GM18520 (cell line): ENCODE results near the gene AKT2.

Experiments used
- ATAC-seq: cut with Tn5 transposase; IDR thresholded peaks from one replicate; pipeline ENCODE4 v1.9.1; 2021; ENCODE audit not compliant: unreplicated experiment

Gene AKT2

GRCh38 chr19:40254714-40255418 lies 30.3 kb downstream of the AKT2 start:
- no peak for ATAC-seq

- ATAC-seq = no peak
Observed at GRCh38 chr19:40253611-40254092, 31.5 kb downstream of the AKT2 start.

- no peak for ATAC-seq
Observed at GRCh38 chr19:40252395-40252794, 32.8 kb downstream of the AKT2 start.

GRCh38 chr19:40251991-40252390 lies 33.2 kb downstream of the AKT2 start:
- ATAC-seq = no peak

GRCh38 chr19:40251244-40251643 lies 33.9 kb downstream of the AKT2 start:
- ATAC-seq = no peak

GRCh38 chr19:40249781-40250180 lies 35.4 kb downstream of the AKT2 start:
- no peak for ATAC-seq

- ATAC-seq = no peak
Observed at GRCh38 chr19:40249201-40249600, 35.9 kb downstream of the AKT2 start.

GRCh38 chr19:40247735-40248262 lies 37.3 kb downstream of the AKT2 start:
- no peak for ATAC-seq

GRCh38 chr19:40247178-40247577 lies 38.0 kb downstream of the AKT2 start:
- no peak for ATAC-seq

GRCh38 chr19:40246292-40247073 lies 38.7 kb downstream of the AKT2 start:
- no peak for ATAC-seq

- no peak for ATAC-seq
Observed at GRCh38 chr19:40245506-40246128, 39.5 kb downstream of the AKT2 start.

GRCh38 chr19:40244579-40245317 lies 40.4 kb downstream of the AKT2 start:
- no peak for ATAC-seq

GRCh38 chr19:40243181-40243580 lies 42.0 kb downstream of the AKT2 start:
- no peak for ATAC-seq

- no peak for ATAC-seq
Observed at GRCh38 chr19:40242480-40242879, 42.7 kb downstream of the AKT2 start.

- no peak for ATAC-seq
Observed at GRCh38 chr19:40241809-40242384, 43.2 kb downstream of the AKT2 start.

- no peak for ATAC-seq
Observed at GRCh38 chr19:40241125-40241808, 43.9 kb downstream of the AKT2 start.

- ATAC-seq = no peak
Observed at GRCh38 chr19:40240332-40240731, 44.8 kb downstream of the AKT2 start.

GRCh38 chr19:40239415-40240226 lies 45.5 kb downstream of the AKT2 start:
- no peak for ATAC-seq

- no peak for ATAC-seq
Observed at GRCh38 chr19:40238775-40239174, 46.4 kb downstream of the AKT2 start.
